ENCODE measurements around the gene LIPC. TPM values are rescaled to one million over a fixed set of nuclear protein-coding genes. Genes with fewer than 3 reads are reported as not detected.

LIPC gene
- total and polyA plus RNA-seq, 2 of the 4 experiments (the other 2 are of a cell fraction): 0.07 TPM; not detected in 1

DNA sequence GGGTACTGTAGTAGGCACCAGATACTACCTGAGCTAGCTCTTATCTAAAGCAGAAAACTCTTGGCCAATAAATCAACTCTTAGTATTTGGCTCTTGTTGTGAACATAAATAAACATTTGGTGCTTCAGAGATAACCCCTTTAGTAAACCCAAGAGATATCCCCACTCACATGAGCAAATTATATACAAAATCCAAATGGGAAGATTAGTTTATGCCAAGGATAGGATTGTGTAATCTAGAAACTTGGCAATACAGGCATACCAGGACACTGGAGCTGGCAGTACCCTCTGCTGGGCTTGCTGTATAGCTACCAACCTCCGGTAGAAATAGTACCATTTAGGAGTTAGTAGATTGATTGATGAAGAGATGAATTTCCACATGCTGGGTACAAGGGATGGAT is 127.0 kb downstream of the LIPC start:
- H3K79me1 ChIP-seq (ENCODE audit: low read depth in 1 of 2, low read length in 2 of 2): no peaks in the 10 kb centered on the region
- no peaks in the 10 kb centered on the region for H4K20me1 ChIP-seq (ENCODE audit: insufficient read depth, low read length)
- H3K9ac ChIP-seq (ENCODE audit: low read depth, low read length): no peak overlapping the region
- H4K91ac ChIP-seq (ENCODE audit: insufficient read depth, low read depth, low read length): no peak overlapping the region
- no peaks in the 10 kb centered on the region for H3K4me1 ChIP-seq (ENCODE audit: control insufficient read depth, insufficient read depth, low read length)
- no peak overlapping the region for H3K56ac ChIP-seq (ENCODE audit: extremely low read depth, insufficient read depth, low read length)
- DNase-seq (no peak), ATAC-seq (ENCODE audit: low read depth) (no peak)
- H3K27ac ChIP-seq (ENCODE audit: insufficient read depth, low read length): no peak overlapping the region
- H3K27me3 ChIP-seq (ENCODE audit: control insufficient read depth, insufficient read depth, low read length): peaks cover 9% of the 10 kb centered on the region; the same call in 1 of the 2 replicates
- H4K8ac ChIP-seq (ENCODE audit: low read depth in 2 of 2, low read length in 2 of 2): no peak overlapping the region
- H3K9me3 ChIP-seq (ENCODE audit: control insufficient read depth, insufficient read depth, low read length): no peaks in the 10 kb centered on the region; the same call in 1 of the 2 replicates
- H2AK9ac ChIP-seq (replicated peaks; ENCODE audit: low read depth, low read length, poor library complexity): no peak overlapping the region
- H2AK5ac ChIP-seq (ENCODE audit: low read depth, low read length): no peak overlapping the region
- no peak overlapping the region for H3K18ac ChIP-seq (ENCODE audit: low read depth, low read length)
- H3K4me2 ChIP-seq (ENCODE audit: low read depth, low read length): no peak overlapping the region
- H3K9me1 ChIP-seq (ENCODE audit: insufficient read depth, low read length): no peaks in the 10 kb centered on the region
- dilution Hi-C loops (cut with HindIII; ENCODE audit: low sequenced_read_pairs, unreplicated experiment): no loop called here
- in situ Hi-C loops (cut with MboI; ENCODE audit: low sequenced_read_pairs): no loop called here
- H4K5ac ChIP-seq (ENCODE audit: low read depth, low read length): no peak overlapping the region
- no peak overlapping the region for H2BK20ac ChIP-seq (ENCODE audit: low read depth, low read length)
- WGBS, 2 experiments (ENCODE audit: extremely low coverage in 2 of 2, insufficient read length in 1 of 2): no CpG with 5 or more reads among the region's 1 CpG
- no peak overlapping the region for H3K4ac ChIP-seq (ENCODE audit: low read depth, low read length)
- no peaks in the 10 kb centered on the region for H3K36me3 ChIP-seq (ENCODE audit: control insufficient read depth, insufficient read depth, low read length)
- H3K14ac ChIP-seq (replicated peaks; ENCODE audit: low read depth, low read length): no peak overlapping the region
- H2BK15ac ChIP-seq (ENCODE audit: low read depth, low read length): no peak overlapping the region
- H3K23ac ChIP-seq (ENCODE audit: low read depth, low read length): no peak overlapping the region
- intact Hi-C loops (cut with micrococcal nuclease): no loop called here
- POLR2A ChIA-PET (ENCODE audit: unreplicated experiment): no interaction called here
- no peak overlapping the region for H2BK120ac ChIP-seq (ENCODE audit: low read depth, low read length)
- no peak overlapping the region for H2AFZ ChIP-seq (replicated peaks; ENCODE audit: low read length, poor library complexity)
- CTCF ChIA-PET: interaction anchor here (0.7 kb wide), 1 partner anchor 13 kb away, joined by 4 read pairs; no protein-coding TSS in a partner anchor
- no peak overlapping the region for H3K4me3 ChIP-seq (ENCODE audit: insufficient read depth, low read depth, low read length)
- no TSS peak for BruUV-seq (replicated peaks)
- TF ChIP-seq BHLHE40 (IDR thresholded peaks at IDR 0.05; ENCODE audit: low read depth, low read length): no peak
- no peak for TF ChIP-seq RFX5 (IDR thresholded peaks at IDR 0.05; ENCODE audit: low read depth, low read length)
- TF ChIP-seq, protein P1, sequence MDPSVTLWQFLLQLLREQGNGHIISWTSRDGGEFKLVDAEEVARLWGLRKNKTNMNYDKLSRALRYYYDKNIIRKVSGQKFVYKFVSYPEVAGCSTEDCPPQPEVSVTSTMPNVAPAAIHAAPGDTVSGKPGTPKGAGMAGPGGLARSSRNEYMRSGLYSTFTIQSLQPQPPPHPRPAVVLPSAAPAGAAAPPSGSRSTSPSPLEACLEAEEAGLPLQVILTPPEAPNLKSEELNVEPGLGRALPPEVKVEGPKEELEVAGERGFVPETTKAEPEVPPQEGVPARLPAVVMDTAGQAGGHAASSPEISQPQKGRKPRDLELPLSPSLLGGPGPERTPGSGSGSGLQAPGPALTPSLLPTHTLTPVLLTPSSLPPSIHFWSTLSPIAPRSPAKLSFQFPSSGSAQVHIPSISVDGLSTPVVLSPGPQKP (IDR thresholded peaks at IDR 0.05; ENCODE audit: borderline replicate concordance, low read depth, low read length): no peak
- TF ChIP-seq, protein P2, sequence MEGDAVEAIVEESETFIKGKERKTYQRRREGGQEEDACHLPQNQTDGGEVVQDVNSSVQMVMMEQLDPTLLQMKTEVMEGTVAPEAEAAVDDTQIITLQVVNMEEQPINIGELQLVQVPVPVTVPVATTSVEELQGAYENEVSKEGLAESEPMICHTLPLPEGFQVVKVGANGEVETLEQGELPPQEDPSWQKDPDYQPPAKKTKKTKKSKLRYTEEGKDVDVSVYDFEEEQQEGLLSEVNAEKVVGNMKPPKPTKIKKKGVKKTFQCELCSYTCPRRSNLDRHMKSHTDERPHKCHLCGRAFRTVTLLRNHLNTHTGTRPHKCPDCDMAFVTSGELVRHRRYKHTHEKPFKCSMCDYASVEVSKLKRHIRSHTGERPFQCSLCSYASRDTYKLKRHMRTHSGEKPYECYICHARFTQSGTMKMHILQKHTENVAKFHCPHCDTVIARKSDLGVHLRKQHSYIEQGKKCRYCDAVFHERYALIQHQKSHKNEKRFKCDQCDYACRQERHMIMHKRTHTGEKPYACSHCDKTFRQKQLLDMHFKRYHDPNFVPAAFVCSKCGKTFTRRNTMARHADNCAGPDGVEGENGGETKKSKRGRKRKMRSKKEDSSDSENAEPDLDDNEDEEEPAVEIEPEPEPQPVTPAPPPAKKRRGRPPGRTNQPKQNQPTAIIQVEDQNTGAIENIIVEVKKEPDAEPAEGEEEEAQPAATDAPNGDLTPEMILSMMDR (conservative IDR thresholded peaks at IDR 0.05; ENCODE audit: low read depth, low read length): no peak
- H2BK5ac ChIP-seq (ENCODE audit: low read depth, low read length, poor library complexity, severe bottlenecking): no peak overlapping the region

Data from IMR-90 (cell line).